Measurements from ENCODE around the gene TEX13A. TPM values are rescaled to one million over a fixed set of nuclear protein-coding genes. Genes with fewer than 3 reads are reported as not detected.

Gene TEX13A
- total and polyA plus RNA-seq, 2 of the 8 experiments (the other 6 are each of a cell fraction or from before 2014, with no cell fraction given) = not detected

GRCh38 chrX:105210258-105210657, 10.2 kb downstream of the TEX13A start:
- Histone ChIP-seq H3K23me2 (ENCODE audit: low read depth, low read length) (no peaks in the 10 kb centered on the region), H3K4me2 (ENCODE audit: insufficient read depth in 1 of 2, low read depth in 2 of 2, low read length in 2 of 2) (no peak overlapping the region), H2BK120ac (replicated peaks; ENCODE audit: low read depth, low read length) (no peak overlapping the region), H2BK5ac (ENCODE audit: low read depth, low read length) (no peak overlapping the region), H2BK12ac (ENCODE audit: low read depth, low read length) (no peak overlapping the region), H4K20me1 (replicated peaks in 1 of 2; ENCODE audit: control insufficient read depth in 1 of 2, insufficient read depth in 2 of 2, low read length in 2 of 2) (no peaks in the 10 kb centered on the region), H3K36me3 (ENCODE audit: control insufficient read depth in 2 of 4, insufficient read depth in 4 of 4, low read length in 3 of 4) (no peaks in the 10 kb centered on the region), H2AK5ac (ENCODE audit: low read depth, low read length) (no peak overlapping the region), H4K8ac (ENCODE audit: extremely low read depth, insufficient read depth, low read length) (no peak overlapping the region), H4K91ac (replicated peaks; ENCODE audit: insufficient read length, low read length) (no peak overlapping the region), H2BK20ac (ENCODE audit: low read length) (no peak overlapping the region), H3K27ac (ENCODE audit: low read depth, low read length) (no peak overlapping the region), H3K18ac (ENCODE audit: extremely low read depth, low read length) (no peak overlapping the region), H2AFZ (ENCODE audit: low read length) (no peak overlapping the region), H3K79me1 (ENCODE audit: low read depth, low read length) (no peaks in the 10 kb centered on the region), H3K27me3 (replicated peaks in 1 of 4; ENCODE audit: control insufficient read depth in 3 of 4, extremely low read depth in 1 of 4, insufficient read depth in 3 of 4, low read length in 3 of 4) (no peaks in the 10 kb centered on the region), H3K4ac (replicated peaks; ENCODE audit: insufficient read length, low read depth, low read length) (no peak overlapping the region), H3K79me2 (ENCODE audit: control insufficient read depth in 1 of 2, insufficient read depth in 2 of 2, low read length in 2 of 2) (no peaks in the 10 kb centered on the region), H3K4me1 (replicated peaks in 1 of 4; ENCODE audit: control insufficient read depth in 3 of 4, insufficient read depth in 4 of 4, low read length in 3 of 4) (no peaks in the 10 kb centered on the region), H3K4me3 (ENCODE audit: extremely low read depth in 1 of 4, insufficient read depth in 2 of 4, low read depth in 3 of 4, low read length in 4 of 4) (no peak overlapping the region), H3K9me3 (ENCODE audit: insufficient read depth in 2 of 2, low read depth in 1 of 2, low read length in 1 of 2) (no peaks in the 10 kb centered on the region), H2BK15ac (ENCODE audit: low read length) (no peak overlapping the region), H3K14ac (ENCODE audit: insufficient read length) (no peak overlapping the region), H4K5ac (ENCODE audit: insufficient read length, low read depth, low read length) (no peak overlapping the region), H3K9ac (replicated peaks in 1 of 4; ENCODE audit: extremely low read depth in 1 of 4, low read depth in 3 of 4, low read length in 3 of 4) (no peak overlapping the region), H3K23ac (ENCODE audit: insufficient read length) (no peak overlapping the region), H3K56ac (replicated peaks; ENCODE audit: insufficient read length, low read depth, low read length) (no peak overlapping the region)
- TF ChIP-seq CTBP2 (IDR thresholded peaks at IDR 0.05; ENCODE audit: borderline replicate concordance, insufficient read depth, insufficient read length, low read length) (no peak), RAD21 (IDR thresholded peaks at IDR 0.05 in 1 of 2, conservative IDR thresholded peaks at IDR 0.05 in 1 of 2; ENCODE audit: low read depth in 2 of 2, low read length in 2 of 2) (peak in 1 of 2 experiments; percentile 27; a peak in 1 of 4 replicates), CTCF (IDR thresholded peaks at IDR 0.05; ENCODE audit: control extremely low read depth in 1 of 3, insufficient read depth in 1 of 3, low read depth in 1 of 3, low read length in 3 of 3) (peak in 1 of 3 experiments; percentile 12; a peak in 1 of 4 replicates), FOSL1 (IDR thresholded peaks at IDR 0.05; ENCODE audit: insufficient read depth, low read depth, low read length) (no peak), SP1 (IDR thresholded peaks at IDR 0.05; ENCODE audit: low read depth, low read length) (no peak)
- WGBS, 2 experiments (ENCODE audit: extremely low coverage in 1 of 2, insufficient coverage in 1 of 2, insufficient read length in 1 of 2, insufficient replicate concordance in 2 of 2, low coverage in 1 of 2, low lambda C conversion rate in 2 of 2, missing lambda C conversion rate in 1 of 2) = 94% methylated on average over 2 of the region's 2 CpGs; no CpG with 5 or more reads in 1 of the 2 experiments
- POLR2A ChIA-PET (ENCODE audit: partially characterized antibody) = no interaction called here
- FAIRE-seq = no peak
- CTCF ChIA-PET (ENCODE audit: partially characterized antibody) = no interaction called here
- DNase-seq (ENCODE audit: low read depth in 1 of 2, low spot score in 2 of 2) = no peak

Data from H1 (cell line).